ENCODE data around the gene MOSPD2.

- TF ChIP-seq CTCF (conservative IDR thresholded peaks at IDR 0.05; ENCODE audit: low read depth, low read length) (no peak), RFX5 (IDR thresholded peaks at IDR 0.05; ENCODE audit: low read depth, low read length) (no peak), POLR2A (IDR thresholded peaks at IDR 0.05; ENCODE audit: low read depth, low read length) (no peak), MAFK (IDR thresholded peaks at IDR 0.05; ENCODE audit: low read depth, low read length) (no peak), MXI1 (IDR thresholded peaks at IDR 0.05; ENCODE audit: borderline replicate concordance, low read depth, low read length) (no peak), RAD21 (IDR thresholded peaks at IDR 0.05; ENCODE audit: low read length) (no peak), FOS (IDR thresholded peaks at IDR 0.05; ENCODE audit: low read depth, low read length) (no peak)
Measured at GRCh38 chrX:14825851-14826250, 47.4 kb upstream of the MOSPD2 start.
